Measurements from ENCODE around the gene PRKCB. TPM values are rescaled to one million over a fixed set of nuclear protein-coding genes. Genes with fewer than 3 reads are reported as not detected.

Gene PRKCB
- total RNA-seq, 1 donor from 2014 or later, result 24.1 TPM

GRCh38 chr16:24204150-24204665, 368.4 kb downstream of the PRKCB start:
- Histone ChIP-seq H3K27me3 (ENCODE audit: low read depth) (no peaks in the 10 kb centered on the region), H3K4me3 (no peak overlapping the region), H3K27ac (no peak overlapping the region), H3K9me3 (no peaks in the 10 kb centered on the region), H3K4me1 (peaks cover 1% of the 10 kb centered on the region), H3K36me3 (peaks cover 7% of the 10 kb centered on the region)
- ATAC-seq (no peak), DNase-seq (no peak)
- TF ChIP-seq CTCF (IDR thresholded peaks at IDR 0.05), result no peak
- intact Hi-C loops (cut with DNase I), result no loop called here

GRCh38 chr16:24206926-24207325, 371.1 kb downstream of the PRKCB start:
- DNase-seq (no peak), ATAC-seq (no peak)
- H3K4me3 ChIP-seq, result no peak overlapping the region
- H3K4me1 ChIP-seq, result no peaks in the 10 kb centered on the region
- no peaks in the 10 kb centered on the region for H3K27me3 ChIP-seq (ENCODE audit: low read depth)
- TF ChIP-seq CTCF (IDR thresholded peaks at IDR 0.05), result no peak
- H3K27ac ChIP-seq, result no peak overlapping the region
- intact Hi-C loops (cut with DNase I), result no loop called here
- peaks cover 7% of the 10 kb centered on the region for H3K36me3 ChIP-seq
- H3K9me3 ChIP-seq, result no peaks in the 10 kb centered on the region

GRCh38 chr16:24208710-24209109, 372.9 kb downstream of the PRKCB start:
- ATAC-seq (no peak), DNase-seq (no peak)
- TF ChIP-seq CTCF (IDR thresholded peaks at IDR 0.05), result no peak

GRCh38 chr16:24214992-24215391, 379.2 kb downstream of the PRKCB start:
- H3K9me3 ChIP-seq, result no peaks in the 10 kb centered on the region
- no peaks in the 10 kb centered on the region for H3K27me3 ChIP-seq (ENCODE audit: low read depth)
- no peak overlapping the region for H3K27ac ChIP-seq
- H3K4me1 ChIP-seq, result no peaks in the 10 kb centered on the region
- no peak for TF ChIP-seq CTCF (IDR thresholded peaks at IDR 0.05)
- ATAC-seq, result no peak
- peaks cover 9% of the 10 kb centered on the region for H3K36me3 ChIP-seq
- no peak for DNase-seq
- intact Hi-C loops (cut with DNase I), result no loop called here
- H3K4me3 ChIP-seq, result no peak overlapping the region

More at GRCh38 chr16:24208710-24209109, 372.9 kb downstream of the PRKCB start:
- Histone ChIP-seq H3K9me3 (no peaks in the 10 kb centered on the region), H3K27ac (no peak overlapping the region), H3K36me3 (peaks cover 15% of the 10 kb centered on the region), H3K4me3 (no peak overlapping the region), H3K4me1 (no peaks in the 10 kb centered on the region), H3K27me3 (ENCODE audit: low read depth) (no peaks in the 10 kb centered on the region)
- intact Hi-C loops (cut with DNase I), result no loop called here

GRCh38 chr16:24216961-24217360, 381.2 kb downstream of the PRKCB start:
- Histone ChIP-seq H3K4me1 (no peaks in the 10 kb centered on the region), H3K4me3 (no peak overlapping the region), H3K27ac (no peak overlapping the region), H3K27me3 (ENCODE audit: low read depth) (no peaks in the 10 kb centered on the region), H3K36me3 (peaks cover 9% of the 10 kb centered on the region), H3K9me3 (no peaks in the 10 kb centered on the region)
- DNase-seq (no peak), ATAC-seq (no peak)
- intact Hi-C loops (cut with DNase I), result no loop called here
- no peak for TF ChIP-seq CTCF (IDR thresholded peaks at IDR 0.05)

- H3K9me3 ChIP-seq, result no peaks in the 10 kb centered on the region
- ATAC-seq (no peak), DNase-seq (no peak)
- no peak overlapping the region for H3K4me3 ChIP-seq
- no peaks in the 10 kb centered on the region for H3K27me3 ChIP-seq (ENCODE audit: low read depth)
- no peaks in the 10 kb centered on the region for H3K4me1 ChIP-seq
- TF ChIP-seq CTCF (IDR thresholded peaks at IDR 0.05), result no peak
- H3K36me3 ChIP-seq, result peaks cover 9% of the 10 kb centered on the region
- intact Hi-C loops (cut with DNase I), result no loop called here
- H3K27ac ChIP-seq, result no peak overlapping the region
Measured at GRCh38 chr16:24217461-24217860, 381.7 kb downstream of the PRKCB start.
